Measurements from ENCODE around the gene COL19A1.

Gene COL19A1

DNA sequence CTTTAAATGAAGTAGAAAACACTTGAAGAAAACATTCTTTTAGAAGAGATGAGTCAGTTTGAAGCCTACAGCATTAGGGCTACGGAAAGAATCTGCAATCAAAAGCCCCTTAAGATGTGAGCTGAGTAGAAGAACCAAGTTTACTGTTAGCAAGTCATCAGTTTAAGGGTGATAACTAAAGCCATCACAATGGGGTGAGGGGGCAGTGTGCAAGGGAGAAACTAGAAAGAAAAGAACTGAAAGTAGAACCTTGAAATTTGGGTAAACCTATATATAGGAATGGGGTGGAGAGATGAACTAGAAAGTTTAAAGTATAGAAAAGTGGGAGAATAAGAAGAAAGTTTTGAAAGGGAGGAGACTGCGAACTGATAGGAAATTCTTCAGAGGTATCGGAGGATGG lies 212.9 kb downstream of the COL19A1 start:
- H3K9me3 ChIP-seq (ENCODE audit: insufficient read depth, low read depth, low read length): no peaks in the 10 kb centered on the region
- no peaks in the 10 kb centered on the region for H3K27me3 ChIP-seq (ENCODE audit: insufficient read depth, low read length)
- no peak overlapping the region for H3K27ac ChIP-seq (ENCODE audit: low read length)
- no peak overlapping the region for H3K4me3 ChIP-seq (ENCODE audit: low read length)
- peaks cover 11% of the 10 kb centered on the region; the same call in 1 of the 2 replicates for H3K4me1 ChIP-seq (ENCODE audit: insufficient read depth, low read length)
- H3K36me3 ChIP-seq (ENCODE audit: insufficient read depth, low read depth, low read length): no peaks in the 10 kb centered on the region
- no peak overlapping the region for H3K9ac ChIP-seq (ENCODE audit: low read depth, low read length)

DNA sequence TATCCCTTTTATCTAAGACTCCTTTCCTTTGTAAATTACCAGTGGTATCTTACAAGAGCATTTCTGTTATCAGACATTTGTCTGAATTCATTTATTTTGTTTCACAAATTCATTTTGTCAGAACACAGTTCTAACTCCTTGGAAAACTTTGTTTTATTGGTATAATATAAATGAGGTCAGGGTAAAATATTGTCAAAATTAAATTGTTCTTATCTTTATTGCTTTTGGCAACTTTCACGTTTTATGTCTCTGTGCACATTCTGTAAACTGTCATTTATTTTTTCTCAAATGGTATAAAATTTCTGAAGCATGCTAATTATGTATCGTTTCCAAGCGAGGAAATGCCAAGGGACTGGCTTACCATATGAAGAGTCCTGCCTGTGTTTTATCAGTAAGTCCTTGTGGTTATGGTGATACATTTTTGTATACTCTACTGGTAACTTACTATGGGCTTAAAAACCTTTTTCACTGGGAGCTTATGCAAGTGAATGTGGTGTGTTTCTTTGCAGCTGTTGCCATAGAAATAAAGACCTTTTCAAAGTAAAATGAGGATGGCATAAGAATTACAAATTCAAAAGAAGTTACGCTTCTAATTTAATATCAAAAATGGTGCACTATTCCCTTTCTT lies 214.2 kb downstream of the COL19A1 start:
- Histone ChIP-seq H3K27me3 (ENCODE audit: insufficient read depth, low read length) (no peaks in the 10 kb centered on the region), H3K4me1 (ENCODE audit: insufficient read depth, low read length) (peaks cover 11% of the 10 kb centered on the region; the same call in 1 of the 2 replicates), H3K4me3 (ENCODE audit: low read length) (no peak overlapping the region), H3K9me3 (ENCODE audit: insufficient read depth, low read depth, low read length) (no peaks in the 10 kb centered on the region), H3K27ac (ENCODE audit: low read length) (no peak overlapping the region), H3K9ac (ENCODE audit: low read depth, low read length) (no peak overlapping the region), H3K36me3 (ENCODE audit: insufficient read depth, low read depth, low read length) (no peaks in the 10 kb centered on the region)

DNA sequence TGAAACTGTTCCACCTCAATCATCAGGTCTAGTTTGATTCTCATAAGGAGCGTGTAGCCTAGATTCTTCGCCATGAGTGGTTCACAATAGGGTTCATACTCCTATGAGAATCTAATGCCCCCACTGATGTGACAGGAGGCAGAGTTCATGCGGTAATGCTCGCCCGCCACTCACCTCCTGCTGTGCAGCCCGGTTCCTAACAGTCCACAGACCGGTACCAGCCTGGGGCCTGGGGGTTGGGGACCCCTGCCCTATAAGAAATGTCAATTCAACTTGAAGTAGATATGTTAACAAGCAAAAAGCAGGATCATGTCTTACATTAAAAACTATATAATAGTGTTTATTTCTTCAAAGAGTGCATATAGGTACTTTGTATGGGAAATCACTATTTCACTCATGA lies 216.5 kb downstream of the COL19A1 start:
- Histone ChIP-seq H3K27ac (ENCODE audit: low read length) (no peak overlapping the region), H3K36me3 (ENCODE audit: insufficient read depth, low read depth, low read length) (no peaks in the 10 kb centered on the region), H3K4me3 (ENCODE audit: low read length) (no peak overlapping the region), H3K4me1 (ENCODE audit: insufficient read depth, low read length) (peaks cover 11% of the 10 kb centered on the region; the same call in 1 of the 2 replicates), H3K27me3 (ENCODE audit: insufficient read depth, low read length) (no peaks in the 10 kb centered on the region), H3K9ac (ENCODE audit: low read depth, low read length) (no peak overlapping the region), H3K9me3 (ENCODE audit: insufficient read depth, low read depth, low read length) (no peaks in the 10 kb centered on the region)

- Histone ChIP-seq H3K4me1 (ENCODE audit: insufficient read depth, low read length) (no peaks in the 10 kb centered on the region), H3K27me3 (ENCODE audit: insufficient read depth, low read length) (no peaks in the 10 kb centered on the region), H3K4me3 (ENCODE audit: low read length) (no peak overlapping the region), H3K27ac (ENCODE audit: low read length) (no peak overlapping the region), H3K36me3 (ENCODE audit: insufficient read depth, low read depth, low read length) (no peaks in the 10 kb centered on the region), H3K9ac (ENCODE audit: low read depth, low read length) (no peak overlapping the region), H3K9me3 (ENCODE audit: insufficient read depth, low read depth, low read length) (no peaks in the 10 kb centered on the region)
Observed at GRCh38 chr6:70086806-70087205, 220.4 kb downstream of the COL19A1 start.

DNA sequence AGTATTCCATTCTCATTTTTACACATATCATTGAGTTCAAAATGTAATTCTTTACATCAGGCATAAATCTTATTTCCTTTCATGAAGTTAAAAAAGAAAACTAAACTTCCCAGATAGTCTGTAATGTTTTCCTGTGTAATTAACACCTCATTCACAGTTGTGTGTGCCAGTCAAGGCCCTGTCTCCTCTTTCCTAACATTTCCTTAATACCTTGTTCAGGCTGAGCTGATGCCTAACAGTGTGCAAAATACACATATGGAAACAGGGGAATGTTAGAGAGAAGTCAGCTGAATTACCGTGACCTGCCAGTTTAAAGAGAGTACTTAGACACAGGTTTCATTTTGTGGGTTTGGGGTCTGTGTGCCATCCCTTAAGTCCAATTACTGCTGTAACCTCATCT lies 227.8 kb downstream of the COL19A1 start:
- no peak overlapping the region for H3K4me3 ChIP-seq (ENCODE audit: low read length)
- no peak overlapping the region for H3K9ac ChIP-seq (ENCODE audit: low read depth, low read length)
- H3K27me3 ChIP-seq (ENCODE audit: insufficient read depth, low read length): no peaks in the 10 kb centered on the region
- H3K4me1 ChIP-seq (ENCODE audit: insufficient read depth, low read length): no peaks in the 10 kb centered on the region
- H3K9me3 ChIP-seq (ENCODE audit: insufficient read depth, low read depth, low read length): no peaks in the 10 kb centered on the region
- H3K27ac ChIP-seq (ENCODE audit: low read length): no peak overlapping the region
- H3K36me3 ChIP-seq (ENCODE audit: insufficient read depth, low read depth, low read length): no peaks in the 10 kb centered on the region

DNA sequence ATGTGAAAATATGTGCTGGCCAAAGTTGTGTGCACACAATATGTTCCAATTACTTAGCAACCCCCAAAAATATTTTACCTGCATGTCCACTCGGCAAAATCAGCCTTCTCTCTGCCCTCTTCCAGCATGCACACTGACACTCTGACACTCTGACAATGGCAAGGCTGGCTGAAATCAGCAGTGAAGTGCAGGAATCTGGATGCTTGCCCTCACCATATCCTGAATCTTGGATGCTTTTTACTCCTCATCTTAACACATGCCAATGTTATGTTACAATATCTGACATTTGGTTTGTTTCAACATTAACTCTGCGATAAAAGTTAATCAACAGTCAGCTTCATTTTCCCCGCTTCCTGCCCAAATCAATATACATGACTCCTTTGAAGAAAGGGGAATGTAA lies 233.4 kb downstream of the COL19A1 start:
- Histone ChIP-seq H3K9ac (ENCODE audit: low read depth, low read length) (no peak overlapping the region), H3K9me3 (ENCODE audit: insufficient read depth, low read depth, low read length) (no peaks in the 10 kb centered on the region), H3K4me3 (ENCODE audit: low read length) (no peak overlapping the region), H3K36me3 (ENCODE audit: insufficient read depth, low read depth, low read length) (no peaks in the 10 kb centered on the region), H3K4me1 (ENCODE audit: insufficient read depth, low read length) (no peaks in the 10 kb centered on the region), H3K27me3 (ENCODE audit: insufficient read depth, low read length) (no peaks in the 10 kb centered on the region), H3K27ac (ENCODE audit: low read length) (no peak overlapping the region)

DNA sequence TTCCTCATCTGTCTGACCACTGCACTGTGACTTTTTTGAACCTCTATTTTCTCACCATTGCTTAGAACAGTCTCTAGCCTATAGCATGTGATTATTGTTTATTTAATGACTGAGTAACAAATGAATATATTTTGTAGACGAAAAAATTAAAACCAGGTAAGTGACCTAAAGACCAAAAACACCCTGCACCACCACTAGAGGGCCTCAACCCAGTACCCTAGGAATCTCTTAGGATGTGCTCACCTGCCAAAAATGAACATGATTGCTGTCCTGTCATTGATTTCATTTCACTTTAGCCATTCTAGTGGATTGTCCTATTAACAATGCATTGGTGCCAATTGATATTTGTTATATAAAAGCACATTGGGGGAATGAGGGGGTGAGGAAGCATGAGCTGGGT lies 237.4 kb downstream of the COL19A1 start:
- no peak overlapping the region for H3K4me3 ChIP-seq (ENCODE audit: low read length)
- no peaks in the 10 kb centered on the region for H3K27me3 ChIP-seq (ENCODE audit: insufficient read depth, low read length)
- no peaks in the 10 kb centered on the region for H3K9me3 ChIP-seq (ENCODE audit: insufficient read depth, low read depth, low read length)
- H3K36me3 ChIP-seq (ENCODE audit: insufficient read depth, low read depth, low read length): no peaks in the 10 kb centered on the region
- no peak overlapping the region for H3K9ac ChIP-seq (ENCODE audit: low read depth, low read length)
- no peak overlapping the region for H3K27ac ChIP-seq (ENCODE audit: low read length)
- peaks cover 7% of the 10 kb centered on the region for H3K4me1 ChIP-seq (ENCODE audit: insufficient read depth, low read length)

DNA sequence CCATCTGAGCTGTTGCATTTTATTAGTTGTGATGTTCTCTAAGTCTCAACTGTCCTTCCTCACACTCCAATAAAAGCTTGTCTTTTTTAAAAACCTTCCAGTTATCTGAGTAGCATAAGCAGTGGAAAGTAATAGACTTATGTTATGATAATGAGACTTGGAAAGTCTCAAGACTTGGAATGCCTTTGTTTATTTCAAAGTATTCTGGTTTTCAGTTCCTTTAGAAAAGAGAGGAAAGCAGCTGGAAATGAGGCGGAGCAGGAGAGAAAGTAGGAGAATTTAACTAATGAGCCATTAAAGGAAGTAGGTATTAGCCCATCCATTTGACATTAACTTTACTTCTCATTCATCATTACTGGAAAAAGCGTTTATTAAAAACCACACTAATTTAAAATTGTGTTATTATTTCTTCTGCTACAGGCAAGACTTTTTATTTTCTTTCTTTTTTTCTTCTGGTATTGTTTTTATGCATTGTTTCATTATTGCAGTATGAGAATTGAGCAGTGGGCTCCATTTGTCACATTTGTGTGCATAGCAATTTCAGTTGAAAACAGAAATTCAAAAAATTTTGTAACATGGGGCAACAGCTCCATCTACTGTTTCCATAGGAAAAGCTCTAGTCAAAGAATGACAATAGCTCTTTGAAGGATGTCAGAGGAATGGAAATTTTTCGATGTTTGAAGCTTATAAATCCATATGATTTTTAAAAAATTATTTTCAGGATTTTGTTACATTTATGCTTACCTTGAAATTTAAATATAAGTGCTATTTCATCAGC lies 241.7 kb downstream of the COL19A1 start:
- Histone ChIP-seq H3K9me3 (ENCODE audit: insufficient read depth, low read depth, low read length) (no peaks in the 10 kb centered on the region), H3K4me1 (ENCODE audit: insufficient read depth, low read length) (peaks cover 7% of the 10 kb centered on the region), H3K27me3 (ENCODE audit: insufficient read depth, low read length) (no peaks in the 10 kb centered on the region), H3K4me3 (ENCODE audit: low read length) (no peak overlapping the region), H3K9ac (ENCODE audit: low read depth, low read length) (no peak overlapping the region), H3K27ac (ENCODE audit: low read length) (peak overlapping the region; percentile 64), H3K36me3 (ENCODE audit: insufficient read depth, low read depth, low read length) (no peaks in the 10 kb centered on the region)

GRCh38 chr6:70110126-70111022 lies 244.0 kb downstream of the COL19A1 start:
- Histone ChIP-seq H3K4me1 (ENCODE audit: insufficient read depth, low read length) (peaks cover 7% of the 10 kb centered on the region), H3K4me3 (ENCODE audit: low read length) (no peak overlapping the region), H3K9ac (ENCODE audit: low read depth, low read length) (no peak overlapping the region), H3K27me3 (ENCODE audit: insufficient read depth, low read length) (no peaks in the 10 kb centered on the region), H3K27ac (ENCODE audit: low read length) (no peak overlapping the region), H3K9me3 (ENCODE audit: insufficient read depth, low read depth, low read length) (no peaks in the 10 kb centered on the region), H3K36me3 (ENCODE audit: insufficient read depth, low read depth, low read length) (no peaks in the 10 kb centered on the region)

- Histone ChIP-seq H3K36me3 (ENCODE audit: insufficient read depth, low read depth, low read length) (no peaks in the 10 kb centered on the region), H3K4me1 (ENCODE audit: insufficient read depth, low read length) (peaks cover 7% of the 10 kb centered on the region), H3K9me3 (ENCODE audit: insufficient read depth, low read depth, low read length) (no peaks in the 10 kb centered on the region), H3K4me3 (ENCODE audit: low read length) (no peak overlapping the region), H3K9ac (ENCODE audit: low read depth, low read length) (no peak overlapping the region), H3K27me3 (ENCODE audit: insufficient read depth, low read length) (no peaks in the 10 kb centered on the region), H3K27ac (ENCODE audit: low read length) (no peak overlapping the region)
Observed at GRCh38 chr6:70111737-70112136, 245.4 kb downstream of the COL19A1 start.

DNA sequence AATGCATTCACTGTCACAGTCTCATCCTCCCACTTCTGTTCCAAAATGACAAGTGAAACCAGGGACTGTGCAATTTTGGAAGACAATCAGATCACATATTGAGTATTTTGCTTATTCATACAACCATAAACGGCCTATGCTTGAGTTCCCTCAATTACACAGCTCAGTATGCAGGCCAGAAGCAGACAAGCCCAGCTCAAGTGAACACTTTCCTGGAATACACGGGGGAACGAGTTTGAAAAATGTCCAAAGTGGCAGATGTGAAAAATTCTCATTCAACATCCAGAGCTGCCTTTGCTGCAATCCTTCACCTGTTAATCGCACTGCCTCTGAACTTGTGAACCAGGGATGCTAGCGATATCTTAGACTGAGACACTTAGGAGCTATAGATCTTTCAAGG lies 246.4 kb downstream of the COL19A1 start:
- Histone ChIP-seq H3K4me1 (ENCODE audit: insufficient read depth, low read length) (peaks cover 5% of the 10 kb centered on the region), H3K9ac (ENCODE audit: low read depth, low read length) (no peak overlapping the region), H3K4me3 (ENCODE audit: low read length) (no peak overlapping the region), H3K9me3 (ENCODE audit: insufficient read depth, low read depth, low read length) (no peaks in the 10 kb centered on the region), H3K27ac (ENCODE audit: low read length) (no peak overlapping the region), H3K36me3 (ENCODE audit: insufficient read depth, low read depth, low read length) (no peaks in the 10 kb centered on the region), H3K27me3 (ENCODE audit: insufficient read depth, low read length) (no peaks in the 10 kb centered on the region)
